Measurements from ENCODE around the gene GPR108. TPM values are rescaled to one million over a fixed set of nuclear protein-coding genes. Genes with fewer than 3 reads are reported as not detected.

GPR108 gene
- total and polyA plus RNA-seq, 2 of the 13 experiments (the other 11 are each of a cell fraction or from before 2014, with no cell fraction given): 36.4 to 63.0 TPM

GRCh38 chr19:6753178-6754031 lies 16.0 kb upstream of the GPR108 start (continued):
- TF ChIP-seq SIX1 (CRISPR knock-in tag; IDR thresholded peaks at IDR 0.05; ENCODE audit: borderline replicate concordance): no peak
- peak; percentile 91; the same call in 1 of the 2 replicates for TF ChIP-seq ZFP90 (CRISPR knock-in tag; IDR thresholded peaks at IDR 0.05; ENCODE audit: borderline replicate concordance)
- TF ChIP-seq ZUFSP (CRISPR knock-in tag; IDR thresholded peaks at IDR 0.05; ENCODE audit: borderline replicate concordance): no peak
- no peak for TF ChIP-seq PCBP2 (optimal IDR thresholded peaks at IDR 0.05; ENCODE audit: low read depth, low read length, poor library complexity, severe bottlenecking)
- TF ChIP-seq RARG (CRISPR knock-in tag; IDR thresholded peaks at IDR 0.05; ENCODE audit: low read depth): no peak
- TF ChIP-seq ZNF350 (CRISPR knock-in tag; IDR thresholded peaks at IDR 0.05; ENCODE audit: borderline replicate concordance, low read depth): peak; percentile 76; the same call in 1 of the 2 replicates
- TF ChIP-seq FOXK2 (IDR thresholded peaks at IDR 0.05): no peak; the same call in 1 of the 2 replicates
- no peak for TF ChIP-seq ZNF383 (CRISPR knock-in tag; IDR thresholded peaks at IDR 0.05; ENCODE audit: borderline replicate concordance)
- TF ChIP-seq CSRNP1 (CRISPR knock-in tag; IDR thresholded peaks at IDR 0.05): 0 out of 2 replicates have a peak, but pooled peaks have one; percentile 9
- peak; percentile 79 for TF ChIP-seq ZNF274 (CRISPR knock-in tag; IDR thresholded peaks at IDR 0.05)
- TF ChIP-seq ZNF790 (CRISPR knock-in tag; IDR thresholded peaks at IDR 0.05; ENCODE audit: borderline replicate concordance): no peak
- TF ChIP-seq XRCC5 (optimal IDR thresholded peaks at IDR 0.05; ENCODE audit: low read length): peak; percentile 61
- no peak for TF ChIP-seq FUBP1 (CRISPR knock-in tag; IDR thresholded peaks at IDR 0.05; ENCODE audit: borderline replicate concordance)
- no peak for TF ChIP-seq ZBTB37 (CRISPR knock-in tag; IDR thresholded peaks at IDR 0.05)
- TF ChIP-seq ZNF484 (CRISPR knock-in tag; IDR thresholded peaks at IDR 0.05; ENCODE audit: borderline replicate concordance, low read depth): no peak
- TF ChIP-seq GPN1 (CRISPR knock-in tag; IDR thresholded peaks at IDR 0.05; ENCODE audit: borderline replicate concordance): no peak
- no peak for TF ChIP-seq ZNF20 (CRISPR knock-in tag; IDR thresholded peaks at IDR 0.05)
- TF ChIP-seq ZNF781 (CRISPR knock-in tag; IDR thresholded peaks at IDR 0.05; ENCODE audit: borderline replicate concordance, not compliant biosample characterization): peak; percentile 33
- TF ChIP-seq ZNF513 (CRISPR knock-in tag; conservative IDR thresholded peaks at IDR 0.05): no peak
